ENCODE results near the gene STOM. TPM values are rescaled to one million over a fixed set of nuclear protein-coding genes. Genes with fewer than 3 reads are reported as not detected.
"Not testable (repeated sequence)": the region's sequence is repeated elsewhere in the genome, so short reads cannot be mapped to it uniquely, and the experiment has no call there.

STOM gene
- total RNA-seq, 3 donors from 2014 or later (not counting 1 experiment from before 2014, with no cell fraction given): 185 to 241 (median 189) TPM

DNA sequence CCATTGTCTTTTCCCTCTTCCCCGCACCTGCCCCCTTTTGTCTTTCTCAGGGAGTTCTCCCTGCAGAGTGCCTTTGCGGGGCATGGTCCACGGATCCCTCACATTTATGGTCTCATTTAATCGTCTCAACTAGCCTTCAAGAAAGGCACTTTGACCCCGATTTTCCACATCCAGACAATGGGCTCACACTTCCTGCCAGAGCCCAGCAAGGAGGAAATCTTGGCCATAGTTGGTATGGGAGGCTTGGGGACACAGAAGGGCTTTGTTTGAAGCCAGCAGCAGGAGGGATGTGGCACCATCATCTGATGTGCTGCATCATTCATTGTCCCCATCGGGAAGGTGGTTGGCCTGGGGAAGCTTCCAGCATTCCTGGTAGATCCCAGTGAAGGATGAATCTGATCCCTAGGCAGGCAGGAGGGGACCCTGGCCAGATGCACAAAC, 77.2 kb downstream of the STOM start:
- Histone ChIP-seq H3K36me3 (ENCODE audit: control insufficient read depth, insufficient read depth, low read length) (peaks cover 14% of the 10 kb centered on the region), H3K4me3 (ENCODE audit: low read length) (no peak overlapping the region), H3K27ac (ENCODE audit: low read length) (no peak overlapping the region), H3K27me3 (ENCODE audit: control insufficient read depth, insufficient read depth, low read length) (no peaks in the 10 kb centered on the region), H3K9me3 (ENCODE audit: control insufficient read depth, insufficient read depth, low read length) (no peaks in the 10 kb centered on the region), H3K4me1 (ENCODE audit: control insufficient read depth, insufficient read depth, low read length) (peaks cover 6% of the 10 kb centered on the region)
- H3K36me3 Mint-ChIP-seq: no peaks in the 10 kb centered on the region
- H3K27me3 Mint-ChIP-seq (ENCODE audit: low read depth in 2 of 2): no peaks in the 10 kb centered on the region
- H3K9me3 Mint-ChIP-seq: no peaks in the 10 kb centered on the region
- WGBS (ENCODE audit: insufficient coverage): 96% methylated on average over 6 of the region's 6 CpGs
- H3K4me1 Mint-ChIP-seq: peaks cover 9 to 24% of the 10 kb centered on the region in 2 donors
- no peak for ATAC-seq
- DNase-seq: no peak
- intact Hi-C loops (cut with micrococcal nuclease): no loop called here
- H3K4me3 Mint-ChIP-seq: no peak overlapping the region
- H3K27ac Mint-ChIP-seq: no peak overlapping the region
- TF ChIP-seq, protein P1, sequence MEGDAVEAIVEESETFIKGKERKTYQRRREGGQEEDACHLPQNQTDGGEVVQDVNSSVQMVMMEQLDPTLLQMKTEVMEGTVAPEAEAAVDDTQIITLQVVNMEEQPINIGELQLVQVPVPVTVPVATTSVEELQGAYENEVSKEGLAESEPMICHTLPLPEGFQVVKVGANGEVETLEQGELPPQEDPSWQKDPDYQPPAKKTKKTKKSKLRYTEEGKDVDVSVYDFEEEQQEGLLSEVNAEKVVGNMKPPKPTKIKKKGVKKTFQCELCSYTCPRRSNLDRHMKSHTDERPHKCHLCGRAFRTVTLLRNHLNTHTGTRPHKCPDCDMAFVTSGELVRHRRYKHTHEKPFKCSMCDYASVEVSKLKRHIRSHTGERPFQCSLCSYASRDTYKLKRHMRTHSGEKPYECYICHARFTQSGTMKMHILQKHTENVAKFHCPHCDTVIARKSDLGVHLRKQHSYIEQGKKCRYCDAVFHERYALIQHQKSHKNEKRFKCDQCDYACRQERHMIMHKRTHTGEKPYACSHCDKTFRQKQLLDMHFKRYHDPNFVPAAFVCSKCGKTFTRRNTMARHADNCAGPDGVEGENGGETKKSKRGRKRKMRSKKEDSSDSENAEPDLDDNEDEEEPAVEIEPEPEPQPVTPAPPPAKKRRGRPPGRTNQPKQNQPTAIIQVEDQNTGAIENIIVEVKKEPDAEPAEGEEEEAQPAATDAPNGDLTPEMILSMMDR (IDR thresholded peaks at IDR 0.05): no peak

DNA sequence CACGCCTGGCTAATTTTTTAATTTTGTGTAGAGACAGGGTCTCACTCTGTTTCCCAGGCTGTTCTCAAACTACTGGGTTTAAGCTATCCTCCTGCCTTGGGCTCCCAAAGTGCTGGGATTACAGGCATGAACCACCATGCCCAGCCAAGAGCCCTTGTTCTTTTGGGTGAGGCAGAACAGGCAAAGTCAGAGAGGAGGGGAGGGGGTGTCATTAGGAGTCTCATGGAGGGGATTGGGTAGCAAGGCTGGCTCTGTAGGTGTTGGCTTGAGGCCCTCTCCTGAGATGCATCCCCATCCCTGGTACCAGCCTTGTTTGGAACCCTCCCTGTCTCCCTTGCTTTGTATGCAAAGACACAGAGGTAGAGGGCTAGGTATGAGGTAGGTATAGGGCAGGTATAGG, 78.0 kb downstream of the STOM start:
- no peaks in the 10 kb centered on the region for H3K9me3 Mint-ChIP-seq
- no peak overlapping the region for H3K27ac Mint-ChIP-seq
- no peaks in the 10 kb centered on the region for H3K27me3 Mint-ChIP-seq (ENCODE audit: low read depth in 2 of 2)
- H3K36me3 ChIP-seq (ENCODE audit: control insufficient read depth, insufficient read depth, low read length): peaks cover 14% of the 10 kb centered on the region
- H3K27me3 ChIP-seq (ENCODE audit: control insufficient read depth, insufficient read depth, low read length): no peaks in the 10 kb centered on the region
- no peak overlapping the region for H3K4me3 ChIP-seq (ENCODE audit: low read length)
- H3K27ac ChIP-seq (ENCODE audit: low read length): no peak overlapping the region
- no peak overlapping the region for H3K4me3 Mint-ChIP-seq
- TF ChIP-seq, protein P1 (IDR thresholded peaks at IDR 0.05): no peak
- H3K4me1 Mint-ChIP-seq: peaks cover 9 to 18% of the 10 kb centered on the region in 2 donors
- ATAC-seq (peak in 1 of 3 donors; percentile 17), DNase-seq (no peak)
- peaks cover 10% of the 10 kb centered on the region for H3K4me1 ChIP-seq (ENCODE audit: control insufficient read depth, insufficient read depth, low read length)
- intact Hi-C loops (cut with micrococcal nuclease): no loop called here
- H3K9me3 ChIP-seq (ENCODE audit: control insufficient read depth, insufficient read depth, low read length): no peaks in the 10 kb centered on the region
- WGBS (ENCODE audit: insufficient coverage): 82% methylated on average over 1 of the region's 1 CpG
- no peaks in the 10 kb centered on the region for H3K36me3 Mint-ChIP-seq

DNA sequence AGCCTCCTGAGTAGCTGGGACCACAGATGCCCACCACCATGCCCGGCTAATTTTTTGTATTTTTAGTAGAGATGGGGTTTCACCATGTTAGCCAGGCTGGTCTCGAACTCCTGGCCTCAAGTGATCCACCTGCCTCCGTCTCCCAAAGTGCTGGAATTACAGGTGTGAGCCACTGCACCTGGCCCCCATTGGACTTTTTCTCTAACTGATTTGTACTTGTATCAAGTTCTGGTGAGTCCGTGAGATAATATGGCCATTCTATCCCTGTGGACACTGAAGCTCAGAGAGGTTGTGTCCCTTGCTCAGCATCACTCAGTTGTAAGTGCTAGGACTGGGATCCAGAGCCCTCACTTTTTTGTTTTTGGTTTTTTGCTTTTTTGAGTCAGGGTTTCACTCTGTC, 78.5 kb downstream of the STOM start:
- H3K36me3 Mint-ChIP-seq; intact Hi-C loops (cut with micrococcal nuclease); H3K9me3 ChIP-seq (ENCODE audit: control insufficient read depth, insufficient read depth, low read length); ATAC-seq; H3K4me3 Mint-ChIP-seq; H3K4me3 ChIP-seq (ENCODE audit: low read length); H3K27me3 ChIP-seq (ENCODE audit: control insufficient read depth, insufficient read depth, low read length); H3K27ac Mint-ChIP-seq; H3K27me3 Mint-ChIP-seq (ENCODE audit: low read depth in 2 of 2); H3K9me3 Mint-ChIP-seq; DNase-seq; H3K27ac ChIP-seq (ENCODE audit: low read length): not testable (repeated sequence)
- Histone ChIP-seq H3K36me3 (ENCODE audit: control insufficient read depth, insufficient read depth, low read length) (peaks cover 14% of the 10 kb centered on the region), H3K4me1 (ENCODE audit: control insufficient read depth, insufficient read depth, low read length) (peaks cover 12% of the 10 kb centered on the region)
- peaks cover 11 to 20% of the 10 kb centered on the region in 2 donors for H3K4me1 Mint-ChIP-seq
- WGBS (ENCODE audit: insufficient coverage): 88% methylated on average over 3 of the region's 4 CpGs

DNA sequence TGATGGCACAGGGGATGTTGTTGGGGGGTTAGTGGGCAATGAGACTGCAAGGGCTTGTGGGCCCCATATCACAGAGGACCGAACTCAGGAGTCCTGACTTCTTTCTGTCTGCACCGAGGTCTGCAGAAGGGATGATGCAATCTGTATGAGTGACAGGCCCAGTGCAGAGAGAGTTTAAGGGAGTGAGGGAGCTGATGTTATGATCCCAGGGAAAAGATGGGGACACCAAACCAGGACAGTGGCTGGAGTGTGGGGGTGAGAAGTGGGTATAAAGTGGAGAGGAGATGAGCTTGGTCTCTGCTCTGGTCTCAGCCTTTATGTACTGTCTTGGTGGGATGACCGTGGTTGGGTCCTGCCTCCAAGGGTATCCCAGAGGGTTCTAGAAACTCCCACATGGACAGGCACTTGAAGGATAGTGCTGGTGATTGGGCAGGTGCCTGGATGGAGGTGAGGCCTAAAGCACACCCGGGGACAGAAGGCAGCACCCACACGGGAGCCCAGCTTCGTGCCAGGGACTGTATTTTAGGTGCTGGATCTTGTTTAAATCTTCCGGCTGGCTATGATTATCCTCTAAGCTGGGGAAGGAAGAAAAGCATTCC, 80.2 kb downstream of the STOM start:
- peaks cover 13% of the 10 kb centered on the region for H3K36me3 ChIP-seq (ENCODE audit: control insufficient read depth, insufficient read depth, low read length)
- H3K4me3 ChIP-seq (ENCODE audit: low read length): no peak overlapping the region
- intact Hi-C loops (cut with micrococcal nuclease): no loop called here
- peaks cover 27% of the 10 kb centered on the region for H3K4me1 ChIP-seq (ENCODE audit: control insufficient read depth, insufficient read depth, low read length)
- Mint-ChIP-seq H3K36me3 (no peaks in the 10 kb centered on the region), H3K27ac (no peak overlapping the region), H3K4me3 (no peak overlapping the region), H3K27me3 (ENCODE audit: low read depth in 2 of 2) (no peaks in the 10 kb centered on the region), H3K9me3 (no peaks in the 10 kb centered on the region), H3K4me1 (peaks cover 15 to 30% of the 10 kb centered on the region in 2 donors)
- DNase-seq (no peak), ATAC-seq (no peak)
- WGBS (ENCODE audit: insufficient coverage): 90% methylated on average over 7 of the region's 7 CpGs
- H3K27me3 ChIP-seq (ENCODE audit: control insufficient read depth, insufficient read depth, low read length): no peaks in the 10 kb centered on the region
- no peaks in the 10 kb centered on the region for H3K9me3 ChIP-seq (ENCODE audit: control insufficient read depth, insufficient read depth, low read length)
- TF ChIP-seq, protein P1 (IDR thresholded peaks at IDR 0.05): no peak
- no peak overlapping the region for H3K27ac ChIP-seq (ENCODE audit: low read length)

All from natural killer cell (primary cell).